ENCODE data around the gene CTNNA2.

The CTNNA2 gene

GRCh38 chr2:80244905-80245584 is 732.2 kb downstream of the CTNNA2 start:
- DNase-seq = no peak

GRCh38 chr2:80246534-80246933 is 733.7 kb downstream of the CTNNA2 start:
- DNase-seq = no peak

- DNase-seq = no peak
Observed at GRCh38 chr2:80247339-80247738, 734.5 kb downstream of the CTNNA2 start.

- no peak for DNase-seq
Observed at GRCh38 chr2:80248146-80248545, 735.3 kb downstream of the CTNNA2 start.

GRCh38 chr2:80252294-80252986 is 739.6 kb downstream of the CTNNA2 start:
- no peak for DNase-seq

GRCh38 chr2:80255918-80256781 is 743.3 kb downstream of the CTNNA2 start:
- DNase-seq = no peak

- DNase-seq = no peak
Observed at GRCh38 chr2:80256782-80257167, 743.9 kb downstream of the CTNNA2 start.

- DNase-seq = no peak
Observed at GRCh38 chr2:80257450-80257849, 744.6 kb downstream of the CTNNA2 start.

- no peak for DNase-seq
Observed at GRCh38 chr2:80258341-80258740, 745.5 kb downstream of the CTNNA2 start.

- no peak for DNase-seq
Observed at GRCh38 chr2:80258793-80259192, 745.9 kb downstream of the CTNNA2 start.

- no peak for DNase-seq
Observed at GRCh38 chr2:80259292-80259691, 746.4 kb downstream of the CTNNA2 start.

- no peak for DNase-seq
Observed at GRCh38 chr2:80266231-80266630, 753.4 kb downstream of the CTNNA2 start.

GRCh38 chr2:80269806-80270205 is 757.0 kb downstream of the CTNNA2 start:
- DNase-seq = no peak

GRCh38 chr2:80280598-80280997 is 767.7 kb downstream of the CTNNA2 start:
- no peak for DNase-seq

- no peak for DNase-seq
Observed at GRCh38 chr2:80281049-80281448, 768.2 kb downstream of the CTNNA2 start.

- no peak for DNase-seq
Observed at GRCh38 chr2:80288576-80288975, 775.7 kb downstream of the CTNNA2 start.

- DNase-seq = no peak
Observed at GRCh38 chr2:80291656-80292055, 778.8 kb downstream of the CTNNA2 start.

- DNase-seq = no peak
Observed at GRCh38 chr2:80292474-80292873, 779.6 kb downstream of the CTNNA2 start.

- no peak for DNase-seq
Observed at GRCh38 chr2:80293039-80293438, 780.2 kb downstream of the CTNNA2 start.

GRCh38 chr2:80298954-80299353 is 786.1 kb downstream of the CTNNA2 start:
- DNase-seq = no peak

- DNase-seq = no peak
Observed at GRCh38 chr2:80299661-80300060, 786.8 kb downstream of the CTNNA2 start.

GRCh38 chr2:80300346-80300745 is 787.5 kb downstream of the CTNNA2 start:
- DNase-seq = no peak

GRCh38 chr2:80300954-80301353 is 788.1 kb downstream of the CTNNA2 start:
- no peak for DNase-seq

GRCh38 chr2:80302001-80302313 is 789.1 kb downstream of the CTNNA2 start:
- DNase-seq = no peak

All from NCI-H2029 (cell line).